ENCODE data around the gene UIMC1.
A peak's percentile ranks its signal among the peaks of the same experiment; 100 is the strongest.

Gene UIMC1

DNA sequence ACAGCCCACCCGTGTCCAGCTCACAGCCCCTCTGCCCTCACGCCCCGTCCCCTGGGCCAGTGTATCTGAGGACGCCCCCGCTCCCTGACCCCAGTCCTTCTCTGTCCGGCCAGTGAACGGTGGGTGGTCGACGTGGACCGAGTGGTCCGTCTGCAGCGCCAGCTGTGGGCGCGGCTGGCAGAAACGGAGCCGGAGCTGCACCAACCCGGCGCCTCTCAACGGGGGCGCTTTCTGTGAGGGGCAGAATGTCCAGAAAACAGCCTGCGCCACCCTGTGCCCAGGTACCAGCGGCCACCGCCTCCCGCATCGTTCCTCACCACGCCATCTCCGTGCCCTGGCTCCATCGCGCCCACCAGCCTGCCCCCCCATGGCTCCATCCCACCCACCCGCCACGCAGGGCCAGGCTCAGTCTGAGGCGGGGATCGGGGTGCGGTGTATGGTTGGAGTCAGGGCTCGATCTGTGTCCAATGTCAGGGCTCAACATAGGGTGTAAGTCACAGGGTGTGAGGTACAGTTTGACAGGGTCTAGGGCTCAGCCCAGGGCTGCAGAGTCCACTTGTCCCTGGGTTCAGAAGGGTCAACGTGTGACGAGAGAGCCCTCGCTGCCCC lies 137.0 kb downstream of the UIMC1 start:
- no peak for DNase-seq (ENCODE audit: low spot score)

DNA sequence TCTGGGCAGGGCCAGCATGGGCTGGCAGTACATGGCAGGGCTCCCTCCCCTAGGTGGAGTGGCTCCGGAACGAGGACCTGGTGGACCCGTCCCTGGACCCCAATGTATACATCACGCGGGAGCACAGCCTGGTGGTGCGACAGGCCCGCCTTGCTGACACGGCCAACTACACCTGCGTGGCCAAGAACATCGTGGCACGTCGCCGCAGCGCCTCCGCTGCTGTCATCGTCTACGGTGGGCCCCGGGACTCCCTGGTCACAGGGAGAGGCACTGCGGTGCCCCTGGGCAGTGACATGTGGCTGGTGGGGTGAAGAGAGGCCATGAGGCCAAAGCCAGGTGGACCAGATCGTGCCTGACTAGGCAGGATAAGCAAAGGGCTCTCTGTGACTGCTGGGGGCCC lies 137.8 kb downstream of the UIMC1 start:
- DNase-seq (ENCODE audit: low spot score), result no peak

DNA sequence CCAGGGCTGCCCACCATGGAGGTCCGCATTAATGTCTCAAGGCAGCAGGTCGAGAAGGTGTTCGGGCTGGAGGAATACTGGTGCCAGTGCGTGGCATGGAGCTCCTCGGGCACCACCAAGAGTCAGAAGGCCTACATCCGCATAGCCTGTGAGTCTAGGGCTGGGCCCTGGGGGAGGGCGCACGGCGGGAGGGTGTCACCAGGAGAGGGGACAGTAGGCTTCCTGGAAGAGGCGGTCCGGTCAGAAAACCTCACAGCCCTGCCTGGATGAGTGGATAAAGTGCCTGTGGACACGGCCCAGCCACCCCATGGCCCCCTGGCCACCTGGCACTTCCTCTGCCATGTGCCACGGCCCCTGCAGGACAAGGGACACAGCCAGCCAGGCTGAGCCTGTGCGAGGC lies 138.5 kb downstream of the UIMC1 start:
- DNase-seq (ENCODE audit: low spot score), result no peak

DNA sequence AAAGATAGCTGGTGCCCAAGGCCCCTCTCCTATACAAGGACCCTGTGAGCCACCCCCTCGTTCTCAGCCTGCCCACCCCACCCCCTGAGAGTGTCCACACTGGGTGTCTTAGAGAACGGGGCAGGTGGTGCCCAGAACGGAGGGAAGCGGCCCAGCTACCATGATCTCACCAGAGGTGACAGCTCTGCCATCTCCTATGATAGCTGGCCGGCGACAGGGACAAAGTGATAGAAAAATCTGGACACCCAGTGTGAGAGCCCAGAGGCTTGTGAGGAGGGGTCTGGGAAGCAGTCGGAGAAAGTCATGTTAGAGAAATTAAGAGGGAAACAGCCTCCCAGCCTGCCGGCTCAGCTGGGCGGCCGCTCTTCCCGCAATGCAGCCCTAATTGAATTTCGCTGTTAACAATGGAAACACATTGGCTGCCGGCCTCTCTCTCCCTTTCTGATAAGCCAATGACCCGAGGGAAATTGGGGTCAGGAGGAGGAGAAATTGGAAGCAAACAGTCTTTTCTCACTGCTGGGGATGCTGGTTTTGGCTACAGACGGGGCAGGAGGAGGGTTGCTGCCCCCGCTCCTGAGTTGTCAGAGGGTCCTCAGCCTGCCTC lies 139.8 kb downstream of the UIMC1 start:
- no peak for DNase-seq (ENCODE audit: low spot score)

DNA sequence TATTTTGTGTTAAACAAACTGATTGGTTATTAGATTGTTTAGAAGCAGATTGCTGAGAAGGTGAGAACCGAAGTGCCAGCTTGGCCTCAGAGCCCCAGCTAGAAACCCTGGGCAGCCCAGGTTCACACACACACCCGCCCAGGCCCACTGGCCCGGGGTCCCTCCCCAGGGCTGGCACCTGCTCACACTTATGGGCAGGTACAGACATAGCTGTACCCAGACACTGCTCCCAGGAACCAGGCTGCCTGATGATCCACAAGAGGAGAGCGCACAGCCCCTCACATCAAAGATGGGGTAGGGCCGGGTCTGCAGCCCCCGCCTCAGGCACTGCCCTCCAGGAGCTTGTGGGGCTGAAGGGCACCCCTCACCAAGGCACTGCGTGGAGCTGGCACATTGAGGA lies 140.6 kb downstream of the UIMC1 start:
- no peak for DNase-seq (ENCODE audit: low spot score)

DNA sequence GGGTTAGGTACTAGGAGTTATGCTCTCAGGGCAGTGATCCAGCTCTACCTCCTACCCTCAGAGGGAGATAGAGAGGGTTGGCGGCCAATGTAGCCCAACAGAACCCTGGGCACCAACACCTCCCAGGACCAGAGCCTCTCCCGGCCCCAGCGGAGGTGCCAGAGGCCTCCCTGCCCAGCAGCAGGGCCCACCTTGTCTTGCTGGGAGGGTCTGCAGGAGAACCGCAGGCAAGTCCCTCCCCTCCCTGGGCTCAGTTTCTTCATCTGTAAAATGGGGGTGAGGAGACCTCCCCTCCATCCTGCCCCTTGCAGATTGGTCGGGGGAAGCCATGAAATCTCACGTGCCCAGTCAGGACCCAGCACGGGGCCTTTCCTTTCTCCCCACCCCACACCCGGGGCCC lies 141.8 kb downstream of the UIMC1 start:
- DNase-seq (ENCODE audit: low spot score), result no peak

DNA sequence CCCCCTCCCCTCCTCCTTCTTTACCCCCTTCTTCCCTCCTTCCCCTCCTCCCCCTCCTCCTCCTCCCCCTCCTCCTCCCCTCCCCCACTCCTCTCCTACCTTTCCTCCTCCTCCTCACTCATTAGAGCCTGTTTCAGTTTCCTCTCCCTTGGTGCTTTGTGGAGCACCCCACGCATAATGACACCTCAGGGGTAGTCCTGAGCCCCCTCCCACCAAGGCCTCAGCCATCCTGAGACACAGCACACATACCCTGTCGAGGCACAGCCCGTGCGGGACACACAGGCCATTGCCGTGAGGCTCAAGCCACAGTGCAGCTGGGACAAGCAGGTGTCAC lies 142.8 kb downstream of the UIMC1 start:
- no peak for DNase-seq (ENCODE audit: low spot score)

DNA sequence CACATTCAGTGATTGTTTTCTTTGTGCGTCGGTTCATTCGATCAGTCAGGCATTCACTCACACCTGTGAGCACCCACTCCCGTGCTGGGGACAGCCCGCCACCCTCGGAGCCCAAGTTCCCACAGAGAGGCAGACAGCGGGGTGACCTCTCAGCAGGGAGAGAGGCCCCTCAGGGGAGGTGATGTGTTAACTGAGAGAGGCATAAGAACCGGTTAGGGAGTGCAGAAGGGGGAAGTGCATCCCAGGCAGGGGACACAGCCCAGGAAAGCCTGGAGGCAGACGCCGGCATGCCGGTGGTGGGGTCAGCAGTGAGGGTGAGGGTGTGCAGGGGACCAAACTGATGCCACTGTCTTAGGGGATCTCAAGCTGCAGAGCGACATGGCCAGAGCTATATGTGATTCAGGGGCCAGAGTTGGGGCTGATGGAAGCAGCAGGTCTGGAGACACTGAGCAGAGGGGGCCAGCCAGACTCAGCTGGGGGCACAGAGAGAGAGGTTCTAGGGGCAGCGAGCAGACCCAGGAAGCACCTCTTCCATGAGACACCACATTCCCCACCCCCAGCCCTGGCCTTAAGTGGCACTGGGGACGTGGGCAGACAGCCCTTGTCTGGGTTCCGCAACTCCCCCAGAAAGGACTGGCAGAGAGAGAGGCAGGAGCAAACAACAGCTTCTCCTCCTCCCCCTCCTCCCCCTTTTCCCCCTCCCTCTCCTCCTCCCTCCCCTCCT lies 143.4 kb downstream of the UIMC1 start:
- DNase-seq (ENCODE audit: low spot score), result no peak

DNA sequence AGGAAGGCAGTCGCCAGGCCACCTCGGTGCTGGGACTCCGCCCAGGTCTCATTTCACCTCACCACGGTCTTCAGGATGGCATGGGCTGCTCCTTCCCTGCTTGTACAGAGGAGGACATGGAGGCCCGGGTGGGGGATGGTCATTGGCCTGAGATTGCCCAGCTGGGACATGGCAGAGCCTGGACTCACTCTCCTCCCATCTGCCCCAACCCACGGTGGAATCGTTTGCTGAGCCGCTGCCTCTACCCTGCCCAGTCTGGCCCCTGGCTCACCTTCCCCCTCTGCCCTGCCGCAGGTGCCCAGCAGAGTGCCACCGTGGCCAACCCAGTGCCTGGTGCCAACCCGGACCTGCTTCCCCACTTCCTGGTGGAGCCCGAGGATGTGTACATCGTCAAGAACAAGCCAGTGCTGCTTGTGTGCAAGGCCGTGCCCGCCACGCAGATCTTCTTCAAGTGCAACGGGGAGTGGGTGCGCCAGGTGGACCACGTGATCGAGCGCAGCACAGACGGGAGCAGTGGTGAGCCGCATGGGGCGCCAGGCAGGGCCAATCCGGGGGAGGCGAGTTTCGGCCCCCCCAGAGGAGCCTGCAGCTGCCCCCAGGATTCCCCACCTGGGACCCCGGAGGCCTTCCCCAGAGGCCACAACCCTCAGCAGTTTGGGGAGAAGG lies 144.1 kb downstream of the UIMC1 start:
- no peak for DNase-seq (ENCODE audit: low spot score)

DNA sequence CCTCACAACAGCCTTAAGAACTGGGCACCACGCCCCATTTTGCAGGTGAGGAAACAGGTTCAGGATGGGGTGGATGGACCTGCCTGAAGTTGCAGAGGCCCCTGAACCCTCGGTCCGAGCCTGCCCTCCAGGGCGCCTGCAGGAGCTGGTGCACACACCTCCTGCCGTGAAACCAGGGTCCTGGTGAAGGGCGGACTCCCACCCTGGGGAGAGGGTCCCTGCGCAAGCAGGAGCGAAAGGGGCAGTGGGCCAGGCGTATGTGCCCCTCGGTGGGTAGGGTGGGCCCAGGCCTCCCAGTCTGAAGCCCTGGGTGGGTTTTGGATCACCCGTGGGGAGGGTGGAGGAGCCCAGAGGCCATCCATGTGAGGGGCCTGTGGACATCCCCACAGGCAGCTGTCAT lies 145.3 kb downstream of the UIMC1 start:
- no peak for DNase-seq (ENCODE audit: low spot score)

DNA sequence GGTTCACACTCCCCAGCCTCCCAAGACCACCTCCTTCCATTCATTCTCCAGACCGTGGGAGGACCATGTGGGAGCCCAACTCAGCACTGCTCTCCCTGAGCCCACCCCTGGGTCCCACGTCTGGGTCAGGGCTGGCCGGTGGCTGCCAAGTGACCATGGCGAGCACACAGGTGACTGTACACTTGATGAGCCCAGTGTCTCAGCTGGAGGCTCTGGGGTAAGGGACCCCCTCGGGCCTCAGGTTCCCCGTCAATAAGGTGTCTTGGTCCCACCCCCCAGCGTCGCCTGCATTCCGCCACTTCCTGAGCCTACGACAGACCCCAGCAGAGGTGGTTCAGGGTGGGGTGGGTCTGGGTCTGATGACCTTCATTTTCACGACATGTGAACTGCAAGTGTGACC lies 146.2 kb downstream of the UIMC1 start:
- no peak for DNase-seq (ENCODE audit: low spot score)

DNA sequence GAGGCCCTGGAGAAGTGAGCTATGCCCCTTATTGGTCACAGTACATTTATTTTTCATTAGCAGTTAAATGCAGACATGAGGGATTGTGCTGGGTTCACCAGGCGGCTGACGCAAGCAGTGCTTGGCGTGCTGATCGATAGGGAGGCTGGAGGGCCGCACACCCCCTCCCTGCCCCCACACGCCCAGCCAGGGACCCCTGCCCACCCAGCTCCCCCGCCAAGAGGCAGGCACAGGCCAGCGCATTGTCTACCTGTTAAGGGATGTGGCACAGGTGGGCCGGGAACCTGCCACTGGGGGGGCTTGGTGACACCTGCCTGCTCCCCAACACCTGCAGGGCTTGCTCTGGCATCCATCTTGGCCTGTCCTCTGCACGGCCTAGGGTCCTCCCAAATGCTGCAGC lies 146.7 kb downstream of the UIMC1 start:
- DNase-seq (ENCODE audit: low spot score), result no peak

DNA sequence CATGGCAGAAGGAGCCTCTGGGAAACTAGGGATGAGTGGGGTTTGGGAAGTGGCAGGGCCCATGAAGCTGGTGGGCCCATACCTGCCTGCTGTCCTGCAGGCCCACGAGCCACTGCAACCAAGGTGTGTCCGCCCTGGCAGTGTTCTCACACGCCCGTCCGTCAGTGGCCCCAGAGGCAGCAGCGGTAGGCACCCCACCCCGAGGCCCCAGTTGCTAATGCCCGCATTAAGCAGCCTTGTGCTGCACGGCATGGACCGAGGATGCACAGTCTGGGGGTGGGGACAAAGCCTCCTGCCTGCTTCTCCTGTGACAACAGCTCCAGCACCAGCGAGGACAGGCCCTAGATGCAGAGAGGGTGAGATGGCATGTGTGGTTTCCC lies 148.7 kb downstream of the UIMC1 start:
- no peak for DNase-seq (ENCODE audit: low spot score)

DNA sequence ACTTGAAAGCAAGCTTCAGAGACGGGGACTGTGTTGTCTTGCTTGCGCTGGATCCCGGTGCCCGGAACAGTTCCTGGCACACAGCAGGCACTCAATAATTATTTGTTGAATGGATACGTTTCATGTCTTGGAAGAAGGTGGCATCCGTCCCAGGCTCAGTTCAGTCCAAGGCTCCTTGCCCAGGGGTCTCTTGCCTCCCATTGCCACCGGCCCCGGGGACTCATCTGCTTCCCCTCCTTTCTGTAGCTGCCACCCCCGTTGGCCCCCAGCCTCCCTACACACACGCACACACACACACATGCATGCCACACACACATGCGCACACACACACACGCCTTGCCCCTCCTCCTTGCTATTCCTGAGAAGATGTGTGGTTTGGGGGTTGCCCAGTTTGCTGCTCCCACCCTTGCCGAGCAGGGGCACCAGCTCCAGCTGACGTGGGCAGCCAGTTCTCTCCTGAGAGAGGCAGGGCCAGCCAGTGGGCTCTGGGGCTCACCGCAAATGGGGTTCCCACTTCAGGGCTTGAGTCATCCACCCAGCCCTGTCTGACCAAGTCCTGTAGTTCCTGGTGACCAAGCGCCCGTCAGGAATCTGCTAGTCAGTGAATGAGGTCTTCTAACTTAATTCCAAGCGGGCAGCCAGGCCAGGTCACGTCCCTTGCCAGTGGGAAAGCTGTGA lies 149.2 kb downstream of the UIMC1 start:
- peak; percentile 16 for DNase-seq (ENCODE audit: low spot score)

DNA sequence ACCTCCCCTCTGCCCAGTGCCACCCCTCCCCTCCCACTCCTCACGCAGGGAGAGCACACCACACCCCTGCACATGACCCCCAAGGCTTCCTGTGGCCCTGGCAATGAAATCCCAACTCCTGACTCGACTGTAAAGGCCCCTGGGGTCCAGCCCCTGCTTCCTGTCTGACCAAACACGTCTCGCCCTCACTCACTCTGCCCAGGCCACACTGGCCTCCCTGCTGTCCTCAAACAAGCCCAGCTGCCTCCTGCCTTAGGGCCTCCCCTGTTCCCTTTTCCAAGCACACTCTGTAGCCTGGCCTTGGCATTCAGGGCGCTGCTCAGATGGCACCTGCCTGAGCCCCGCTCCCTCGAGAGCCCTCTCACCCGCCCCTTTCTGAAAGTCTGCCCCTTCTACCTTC lies 149.8 kb downstream of the UIMC1 start:
- DNase-seq (ENCODE audit: low spot score), result no peak

DNA sequence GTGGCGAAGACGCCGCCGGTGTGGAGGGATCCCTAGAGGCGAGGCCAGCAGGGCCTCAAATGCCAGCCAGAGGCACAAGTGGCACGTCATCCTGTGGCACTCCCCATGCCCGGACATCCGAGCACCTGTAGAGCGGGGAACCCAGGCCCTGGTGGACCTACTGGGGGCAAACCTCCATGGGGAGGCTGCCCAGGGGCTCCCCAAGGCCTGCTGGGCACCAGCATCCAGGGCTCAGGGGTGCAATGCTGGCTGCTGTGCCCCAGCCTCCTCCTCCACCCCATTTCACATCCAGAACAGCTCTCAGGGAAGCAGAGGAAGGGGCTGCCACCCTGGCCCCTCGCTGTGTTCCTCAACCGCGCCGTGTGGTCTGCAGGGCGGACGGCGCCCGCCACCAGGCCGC lies 151.0 kb downstream of the UIMC1 start:
- no peak for DNase-seq (ENCODE audit: low spot score)
